Left forelimb (tissue), 1 donor: Measurements from ENCODE around the gene MEN1.
A peak's percentile ranks its signal among the peaks of the same experiment; 100 is the strongest.

Experiments
- DNase-seq: peaks from one replicate; pipeline ENCODE4 v3.0.0-alpha.2; 2018; ENCODE audit warnings: low spot score

Gene MEN1

GRCh38 chr11:64762277-64762673 is 48.1 kb downstream of the MEN1 start:
- peak; percentile 66 for DNase-seq

GRCh38 chr11:64760759-64761420 is 49.5 kb downstream of the MEN1 start:
- DNase-seq: no peak

GRCh38 chr11:64759722-64760719 is 50.3 kb downstream of the MEN1 start, which contains the start of gene PYGM:
PYGM (minus strand) TSS chr11:64759974; CDS start chr11:64759898, 76 bp downstream.
- peak; percentile 87 for DNase-seq

- DNase-seq: peak; percentile 67
Measured at GRCh38 chr11:64759131-64759721, 51.1 kb downstream of the MEN1 start.

- no peak for DNase-seq
Measured at GRCh38 chr11:64758330-64759079, 51.8 kb downstream of the MEN1 start.

GRCh38 chr11:64757549-64758329 is 52.6 kb downstream of the MEN1 start:
- DNase-seq: peak; percentile 60

GRCh38 chr11:64755681-64756361 is 54.5 kb downstream of the MEN1 start:
- DNase-seq: no peak

- DNase-seq: no peak
Measured at GRCh38 chr11:64754919-64755662, 55.3 kb downstream of the MEN1 start.

- DNase-seq: peak; percentile 58
Measured at GRCh38 chr11:64754124-64754918, 56.0 kb downstream of the MEN1 start.
